Suprapubic skin (tissue), 4 donors: ENCODE data around the gene JPT1. TPM values are rescaled to one million over a fixed set of nuclear protein-coding genes. Genes with fewer than 3 reads are reported as not detected.

ENCODE experiments used
- DNase-seq, 2 donors: peaks; one replicate each; pipeline ENCODE4 v3.0.0-alpha.2; 2019; ENCODE audit warnings: low spot score in 2 of 2
- H3K27ac ChIP-seq: fragments of 200-600 bp; sonication (generic); one replicate; pipeline ENCODE4 v1.5.1; 2019
- H3K27me3 ChIP-seq: fragments of 200-600 bp; sonication (generic); one replicate; pipeline ENCODE4 v1.5.1; 2019
- H3K36me3 ChIP-seq: fragments of 200-600 bp; sonication (generic); one replicate; pipeline ENCODE4 v1.5.1; 2019
- H3K4me1 ChIP-seq: fragments of 200-600 bp; sonication (generic); one replicate; pipeline ENCODE4 v1.5.1; 2019
- H3K4me3 ChIP-seq: fragments of 200-600 bp; sonication (generic); one replicate; pipeline ENCODE4 v1.5.1; 2019; ENCODE audit warnings: mild to moderate bottlenecking
- H3K9me3 ChIP-seq: fragments of 200-600 bp; sonication (generic); one replicate; pipeline ENCODE4 v1.5.1; 2019
- EP300 ChIP-seq: sonication (generic); formaldehyde crosslinking; IDR thresholded peaks from one replicate; pipeline ENCODE4 v1.6.1; 2017; ENCODE audit warnings: antibody characterized with exemption
- POLR2A ChIP-seq, 2 donors: fragments of 450-650 bp; IDR thresholded peaks; one replicate each; pipeline ENCODE4 v1.6.1; 2017; ENCODE audit warnings: antibody characterized with exemption in 2 of 2, mild to moderate bottlenecking in 2 of 2, moderate library complexity in 2 of 2
- POLR2AphosphoS5 ChIP-seq, 3 donors: sonication (generic); formaldehyde crosslinking; IDR thresholded peaks; one replicate each; pipeline ENCODE4 v1.6.1; 2017; ENCODE audit warnings: antibody characterized with exemption in 3 of 3
- WGBS: methylation state at CpG from one replicate; pipeline ENCODE4 v1.1.5; 2018; 5-methylcytosine and 5-hydroxymethylcytosine counted together
- total RNA-seq, 4 donors: library from RNA; depleted of rRNA; stranded (reverse); fragments of >200 nt; gene quantifications; one replicate each; pipeline ENCODE4 v1.1.0, GENCODE V29; 2016
- TF ChIP-seq, protein P1 (sequence below), 2 donors: fragments of 200-600 bp in 1 of 2; fragments of 450-650 bp in 1 of 2; sonication (generic) in 1 of 2; IDR thresholded peaks; one replicate each; pipeline ENCODE4 v1.5.1; 2016 to 2019; ENCODE audit warnings: antibody characterized with exemption in 2 of 2, mild to moderate bottlenecking in 1 of 2, moderate library complexity in 1 of 2

JPT1 gene
- total RNA-seq, 4 donors from 2014 or later, result 37.9 to 55.9 (median 50.4) TPM

- WGBS, result under 1% methylated on average over 27 of the region's 69 CpGs
- Histone ChIP-seq H3K27me3 (no peaks in the 10 kb centered on the region), H3K4me3 (peak within 1 kb of the TSS; percentile 75), H3K4me1 (peaks cover 58% of the 10 kb centered on the region), H3K36me3 (no peaks in the 10 kb centered on the region), H3K9me3 (no peaks in the 10 kb centered on the region), H3K27ac (peak within 1 kb of the TSS; percentile 87)
- TF ChIP-seq POLR2A (IDR thresholded peaks at IDR 0.05), result peak in 1 of 2 donors; percentile 40
- TF ChIP-seq, protein P1, sequence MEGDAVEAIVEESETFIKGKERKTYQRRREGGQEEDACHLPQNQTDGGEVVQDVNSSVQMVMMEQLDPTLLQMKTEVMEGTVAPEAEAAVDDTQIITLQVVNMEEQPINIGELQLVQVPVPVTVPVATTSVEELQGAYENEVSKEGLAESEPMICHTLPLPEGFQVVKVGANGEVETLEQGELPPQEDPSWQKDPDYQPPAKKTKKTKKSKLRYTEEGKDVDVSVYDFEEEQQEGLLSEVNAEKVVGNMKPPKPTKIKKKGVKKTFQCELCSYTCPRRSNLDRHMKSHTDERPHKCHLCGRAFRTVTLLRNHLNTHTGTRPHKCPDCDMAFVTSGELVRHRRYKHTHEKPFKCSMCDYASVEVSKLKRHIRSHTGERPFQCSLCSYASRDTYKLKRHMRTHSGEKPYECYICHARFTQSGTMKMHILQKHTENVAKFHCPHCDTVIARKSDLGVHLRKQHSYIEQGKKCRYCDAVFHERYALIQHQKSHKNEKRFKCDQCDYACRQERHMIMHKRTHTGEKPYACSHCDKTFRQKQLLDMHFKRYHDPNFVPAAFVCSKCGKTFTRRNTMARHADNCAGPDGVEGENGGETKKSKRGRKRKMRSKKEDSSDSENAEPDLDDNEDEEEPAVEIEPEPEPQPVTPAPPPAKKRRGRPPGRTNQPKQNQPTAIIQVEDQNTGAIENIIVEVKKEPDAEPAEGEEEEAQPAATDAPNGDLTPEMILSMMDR (IDR thresholded peaks at IDR 0.05), result no peak
- TF ChIP-seq EP300, result no peak
- TF ChIP-seq POLR2AphosphoS5 (IDR thresholded peaks at IDR 0.05), result peak in 1 of 3 donors; percentile 3
- peak; percentile 92 for DNase-seq
Measured at GRCh38 chr17:75087558-75088453, 66.5 kb downstream of the JPT1 start, which contains the start of gene SLC16A5. SLC16A5 (plus strand) TSS chr17:75087954; CDS start chr17:75093637, 5,683 bp downstream.

DNA sequence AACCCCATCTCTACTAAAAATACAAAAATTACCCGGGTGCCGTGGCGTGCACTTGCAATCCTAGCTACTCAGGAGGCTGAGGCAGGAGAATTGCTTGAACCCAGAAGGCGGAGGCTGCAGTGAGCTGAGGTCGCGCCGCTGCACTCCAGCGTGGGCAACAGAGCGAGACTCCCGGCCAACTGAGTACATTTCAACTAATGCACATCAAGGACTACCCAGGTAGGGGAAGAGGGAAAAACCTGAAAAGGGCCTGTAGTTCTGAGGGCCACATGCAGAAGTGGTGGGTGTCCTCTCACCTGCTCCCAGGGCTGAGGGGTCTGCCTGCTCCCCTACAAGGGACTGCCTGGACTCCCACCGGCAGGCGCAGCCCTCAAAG, 67.1 kb downstream of the JPT1 start:
- TF ChIP-seq, protein P1 (IDR thresholded peaks at IDR 0.05), result no peak
- TF ChIP-seq POLR2A (IDR thresholded peaks at IDR 0.05) (no peak), EP300 (no peak), POLR2AphosphoS5 (IDR thresholded peaks at IDR 0.05) (no peak)
- Histone ChIP-seq H3K27ac (peak overlapping the region; percentile 87), H3K27me3 (no peaks in the 10 kb centered on the region), H3K36me3 (no peaks in the 10 kb centered on the region), H3K4me3 (peak overlapping the region; percentile 75), H3K9me3 (no peaks in the 10 kb centered on the region), H3K4me1 (peaks cover 52% of the 10 kb centered on the region)
- 65% methylated on average over 12 of the region's 12 CpGs for WGBS
- no peak for DNase-seq

DNA sequence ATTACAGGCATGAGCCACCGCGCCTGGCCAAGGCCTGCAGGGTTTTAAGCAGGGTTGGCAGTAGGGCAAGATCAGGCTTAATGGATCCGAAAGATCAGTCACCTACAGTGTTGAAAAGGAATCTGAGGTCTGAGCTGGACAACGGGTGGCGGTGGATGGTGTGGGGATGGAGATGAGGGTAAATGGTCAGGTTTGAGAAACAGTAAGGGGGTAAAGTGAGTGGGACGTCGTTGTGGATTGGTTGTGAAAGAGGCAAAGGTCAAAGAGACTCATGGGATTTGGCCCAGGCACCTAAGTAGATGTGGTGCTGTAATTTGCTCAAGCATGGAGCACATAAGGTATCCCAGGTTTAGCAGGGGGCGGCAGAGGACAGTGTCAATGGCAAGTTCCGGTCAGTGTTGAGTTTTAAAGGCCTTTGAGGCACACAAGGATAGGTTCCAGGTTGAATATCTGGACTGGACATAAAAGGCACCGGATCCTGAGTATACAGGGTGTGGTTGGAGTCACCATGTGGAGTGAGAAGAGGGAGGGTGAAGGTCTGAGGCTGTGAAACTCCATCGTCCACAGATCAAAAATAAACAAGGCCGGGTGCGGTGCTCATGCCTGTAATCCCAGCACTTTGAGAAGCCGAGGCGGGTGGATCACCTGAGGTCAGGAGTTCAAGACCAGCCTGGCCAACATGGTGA, 67.7 kb downstream of the JPT1 start:
- Histone ChIP-seq H3K9me3 (no peaks in the 10 kb centered on the region), H3K4me3 (peak overlapping the region; percentile 75), H3K36me3 (no peaks in the 10 kb centered on the region), H3K4me1 (peaks cover 47% of the 10 kb centered on the region), H3K27ac (no peak overlapping the region), H3K27me3 (no peaks in the 10 kb centered on the region)
- WGBS, result 81% methylated on average over 15 of the region's 15 CpGs
- TF ChIP-seq, protein P1 (IDR thresholded peaks at IDR 0.05), result no peak
- TF ChIP-seq EP300, result no peak
- TF ChIP-seq POLR2A (IDR thresholded peaks at IDR 0.05), result no peak
- no peak for DNase-seq

Other genes starting within 250 kb of the JPT1 start
- 1 to 10 TPM; 1.1 to 3.7 (median 1.9) TPM for gene USH1G, start 231.3 kb downstream of the JPT1 start, total RNA-seq
- under 1 TPM in 1 of 4 donors, not detected in 3; 0.49 TPM for gene OTOP2, start 230.2 kb downstream of the JPT1 start, total RNA-seq
- under 1 TPM in 2 of 4 donors, not detected in 2; 0.65 to 0.98 TPM for gene OTOP3, start 218.6 kb downstream of the JPT1 start, total RNA-seq
- gene HID1, start 181.8 kb downstream of the JPT1 start, total RNA-seq, result 10 to 100 TPM in 2 of 4 donors, 1 to 10 TPM in 2; 3.4 to 13.7 (median 9.5) TPM
- 1 to 10 TPM; 5.6 to 8.6 (median 6.9) TPM for gene CDR2L, start 166.9 kb downstream of the JPT1 start, total RNA-seq
- 10 to 100 TPM; 20.2 to 68.2 (median 46.7) TPM for gene MRPL58, start 141.8 kb downstream of the JPT1 start, total RNA-seq
- 100 to 1,000 TPM; 167 to 312 (median 272) TPM for gene ATP5PD, start 107.5 kb downstream of the JPT1 start, total RNA-seq
- 10 to 100 TPM; 25.3 to 37.7 (median 31.3) TPM for gene KCTD2, start 107.3 kb downstream of the JPT1 start, total RNA-seq
- 10 to 100 TPM; 59.1 to 93.3 (median 61.4) TPM for gene SLC16A5, start 66.6 kb downstream of the JPT1 start, total RNA-seq
- 10 to 100 TPM in 2 of 4 donors, 1 to 10 TPM in 2; 7.5 to 15.5 (median 10.5) TPM for gene ARMC7, start 44.5 kb downstream of the JPT1 start, total RNA-seq
- 10 to 100 TPM; 58.6 to 86.7 (median 69.6) TPM for gene NT5C, start 22.8 kb downstream of the JPT1 start, total RNA-seq
- gene SUMO2, start 28.4 kb upstream of the JPT1 start, total RNA-seq, result 10 to 100 TPM; 52.0 to 73.9 (median 70.8) TPM
- gene NUP85, start 51.2 kb upstream of the JPT1 start, total RNA-seq, result 10 to 100 TPM; 27.3 to 71.7 (median 33.0) TPM
- 10 to 100 TPM; 27.0 to 68.8 (median 35.3) TPM for gene GGA3, start 107.1 kb upstream of the JPT1 start, total RNA-seq
- gene MRPS7, start 107.4 kb upstream of the JPT1 start, total RNA-seq, result 10 to 100 TPM; 19.2 to 36.4 (median 29.0) TPM
- 10 to 100 TPM; 24.2 to 44.1 (median 30.6) TPM for gene MIF4GD, start 116.7 kb upstream of the JPT1 start, total RNA-seq
- gene SLC25A19, start 134.9 kb upstream of the JPT1 start, total RNA-seq, result 10 to 100 TPM in 2 of 4 donors, 1 to 10 TPM in 2; 6.1 to 14.4 (median 10.1) TPM